Pancreas (tissue), 10 donors: ENCODE measurements around the gene REC8. TPM values are rescaled to one million over a fixed set of nuclear protein-coding genes. Genes with fewer than 3 reads are reported as not detected.

Experiments
- ATAC-seq, 4 donors: fragments of 200-7000 bp; cut with Tn5 transposase; one replicate each; pipeline versions ENCODE4 v1.8.0 to v1.9.1; 2020; ENCODE audit warnings: mild to moderate bottlenecking in 4 of 4, moderate library complexity in 4 of 4
- DNase-seq, 6 donors: peaks; one replicate each; pipeline ENCODE4 v3.0.0-alpha.2; 2020
- FAIRE-seq: peaks from 2 replicates; lab custom pipeline; 2012; peaks lifted over from hg19 to GRCh38; lab: Jason Lieb, UNC
- H3K27ac ChIP-seq, 4 donors: fragments of 200-600 bp; sonication (generic); 1 replicate in 3 of 4; 2 replicates in 1 of 4; pipeline versions ENCODE4 v1.5.0 to v1.8.0; 2020
- H3K27me3 ChIP-seq, 4 donors: fragments of 200-600 bp; one replicate each; pipeline ENCODE4 v1.8.0; 2021
- H3K36me3 ChIP-seq, 3 donors: fragments of 200-600 bp; sonication (generic) in 1 of 3; one replicate each; pipeline versions ENCODE4 v1.5.0 to v1.8.0; 2020 to 2021
- H3K4me1 ChIP-seq, 3 donors: fragments of 200-600 bp; one replicate each; pipeline ENCODE4 v1.8.0; 2021
- H3K4me3 ChIP-seq, 4 donors: fragments of 200-600 bp; sonication (generic) in 2 of 4; one replicate each; pipeline versions ENCODE4 v1.5.0 to v1.8.0; 2020 to 2021
- H3K9me3 ChIP-seq, 4 donors: fragments of 200-600 bp; one replicate each; pipeline ENCODE4 v1.8.0; 2021
- CTCF ChIP-seq, 4 donors: fragments of 200-600 bp; sonication (generic) in 3 of 4; IDR thresholded peaks; one replicate each; pipeline versions ENCODE4 v1.5.0 to v1.8.0; 2021; ENCODE audit warnings: antibody characterized with exemption in 4 of 4
- WGBS, 2 donors: extraction: QIAGEN DNeasy Blood & Tissue Kit; methylation state at CpG; one replicate each; pipeline ENCODE4 v1.1.7; 2013; 5-methylcytosine and 5-hydroxymethylcytosine counted together
- intact Hi-C, 3 donors: fragments of 100-400 bp; cut with DNase I; formaldehyde crosslinking; loops; one replicate each; pipeline versions ENCODE4 v1.11.1 to v1.14.2; 2022
- polyA plus RNA-seq, 2 donors: library from polyadenylated mRNA; stranded (reverse); fragments of 200-250 nt; gene quantifications; one replicate each; pipeline ENCODE4 v1.2.3, GENCODE V29; 2013
- total RNA-seq, 6 donors: library from RNA; stranded (reverse); fragmentation: NEBNext Ultra II Directional in 4 of 6; extraction: Animal tissue kit (Norgen Biotek cat#: 25700) in 4 of 6; gene quantifications; one replicate each; pipeline versions ENCODE4 v1.2.1 to v1.2.4, GENCODE V29; 2021 to 2023
- donor health status: healthy with polysubstance abuse.
- donor health status: DM: no; HTN: no; CAD: no; lungs with moderate emphysema.
- donor health status: DM: no; HTN: no; CAD: no.
- donor health status: control.
- donor health status: control.
- donor health status: Bipolar disorder and iron deficiency.
- donor health status: DM: yes; HTN: yes; CAD: no.
- donor health status: DM: no; HTN: no; CAD: no.
- donor health status: DM: no; HTN: no; CAD: no.
- donor health status: DM: yes; HTN: yes; CAD: no.

REC8 gene
- total and polyA plus RNA-seq, 8 donors = 3.5 to 41.1 (median 5.1) TPM

GRCh38 chr14:24146453-24146977, 25.4 kb upstream of the REC8 start, which contains the start of gene PSME2:
TSS of gene PSME2 (minus strand) at chr14:24146610. CDS start at chr14:24146581, 29 bp downstream.
- peaks cover 8 to 27% (median 14%) of the 10 kb centered on the region in 3 donors for H3K4me1 ChIP-seq
- no peak for TF ChIP-seq CTCF (IDR thresholded peaks at IDR 0.05)
- peak; percentile 75 to 89 (median 82) for ATAC-seq
- H3K27ac ChIP-seq = peak within 1 kb of the TSS; percentile 78 to 89 (median 84)
- H3K9me3 ChIP-seq = no peaks in the 10 kb centered on the region
- 0 to 1% methylated on average over 24 to 25 of the region's 25 CpGs for WGBS, 2 donors
- H3K27me3 ChIP-seq = no peaks in the 10 kb centered on the region
- FAIRE-seq = no peak
- DNase-seq = peak; percentile 89 to 98 (median 96)
- intact Hi-C loops = no loop called here
- peak within 1 kb of the TSS; percentile 70 to 96 (median 88) for H3K4me3 ChIP-seq
- H3K36me3 ChIP-seq = peaks cover 0 to 23% (median 22%) of the 10 kb centered on the region in 3 donors

- Histone ChIP-seq H3K27me3 (no peaks in the 10 kb centered on the region), H3K4me3 (peak within 1 kb of the TSS; percentile 70 to 96 (median 88)), H3K36me3 (peaks cover 0 to 28% (median 26%) of the 10 kb centered on the region in 3 donors), H3K4me1 (peaks cover 8 to 25% (median 14%) of the 10 kb centered on the region in 3 donors), H3K9me3 (no peaks in the 10 kb centered on the region), H3K27ac (peak within 1 kb of the TSS; percentile 78 to 89 (median 84))
- peak; percentile 91 to 96 (median 92) for ATAC-seq
- FAIRE-seq = peak; percentile 90
- DNase-seq = peak; percentile 92 to 98 (median 98)
- WGBS, 2 donors = 1% methylated on average over 51 to 57 of the region's 57 CpGs
- intact Hi-C loops = no loop called here
- no peak for TF ChIP-seq CTCF (IDR thresholded peaks at IDR 0.05)
These were observed 24.7 kb upstream of the REC8 start, which contains the start of gene RNF31 for GRCh38 chr14:24146978-24147760. TSS of gene RNF31 (plus strand) at chr14:24147498. CDS start at chr14:24147699, 201 bp downstream.

GRCh38 chr14:24147761-24148428, 24.0 kb upstream of the REC8 start:
- Histone ChIP-seq H3K9me3 (no peaks in the 10 kb centered on the region), H3K4me3 (peak overlapping the region; percentile 70 to 96 (median 88)), H3K36me3 (peaks cover 0 to 34% (median 26%) of the 10 kb centered on the region in 3 donors), H3K4me1 (peaks cover 8 to 22% (median 14%) of the 10 kb centered on the region in 3 donors), H3K27ac (peak overlapping the region; percentile 58 to 87 (median 72)), H3K27me3 (no peaks in the 10 kb centered on the region)
- DNase-seq = peak in 2 of 6 donors; percentile 53 to 84
- intact Hi-C loops = no loop called here
- TF ChIP-seq CTCF (IDR thresholded peaks at IDR 0.05) = no peak
- no peak for ATAC-seq
- WGBS, 2 donors = 3 to 5% methylated on average over 27 to 29 of the region's 29 CpGs
- FAIRE-seq = no peak

- intact Hi-C loops = no loop called here
- WGBS, 2 donors = 91 to 98% methylated on average over 3 of the region's 3 CpGs
- ATAC-seq (no peak), DNase-seq (peak in 1 of 6 donors; percentile 51), FAIRE-seq (no peak)
- no peaks in the 10 kb centered on the region for H3K9me3 ChIP-seq
- H3K4me3 ChIP-seq = no peak overlapping the region
- peaks cover 8 to 20% (median 14%) of the 10 kb centered on the region in 3 donors for H3K4me1 ChIP-seq
- peaks cover 0 to 39% (median 26%) of the 10 kb centered on the region in 3 donors for H3K36me3 ChIP-seq
- TF ChIP-seq CTCF (IDR thresholded peaks at IDR 0.05) = no peak
- no peaks in the 10 kb centered on the region for H3K27me3 ChIP-seq
- H3K27ac ChIP-seq = no peak overlapping the region
These were observed 22.4 kb upstream of the REC8 start for GRCh38 chr14:24149302-24149969.
